WTC11 (cell line): ENCODE data around the gene ISM1. TPM values are rescaled to one million over a fixed set of nuclear protein-coding genes. Genes with fewer than 3 reads are reported as not detected.

Experiments
- ATAC-seq: fragments of 200-7000 bp; cut with Tn5 transposase; 2 replicates; pipeline ENCODE4 v1.10.0; 2021; ENCODE audit warnings: mild to moderate bottlenecking, moderate library complexity
- CTCF ChIA-PET: fragments of 300-600 bp; sonication (Branson Sonifier 250); formaldehyde crosslinking; loops from one replicate; lab custom pipeline; 2021; ENCODE audit warnings: antibody characterized with exemption; lab: Charles Lee
- POLR2A ChIA-PET: fragments of 350-600 bp; sonication (Branson Sonifier 250); formaldehyde crosslinking; loops from one replicate; lab custom pipeline; 2021; ENCODE audit warnings: antibody characterized with exemption; lab: Charles Lee
- DNase-seq: peaks from one replicate; pipeline ENCODE4 v3.0.0; 2021; ENCODE audit warnings: low spot score
- H3K27ac Mint-ChIP-seq: 2 replicates; pipeline ENCODE4 v1.8.0; 2021; ENCODE audit warnings: mixed read lengths
- H3K27me3 Mint-ChIP-seq: 2 replicates; pipeline ENCODE4 v1.8.0; 2021; ENCODE audit warnings: low read depth, mild to moderate bottlenecking, moderate library complexity, mixed read lengths
- H3K36me3 Mint-ChIP-seq: 2 replicates; pipeline ENCODE4 v1.8.0; 2021; ENCODE audit warnings: mixed read lengths
- H3K4me1 Mint-ChIP-seq: 2 replicates; pipeline ENCODE4 v1.8.0; 2022; ENCODE audit warnings: mixed read lengths
- H3K4me3 Mint-ChIP-seq: 2 replicates; pipeline ENCODE4 v1.8.0; 2021; ENCODE audit warnings: mild to moderate bottlenecking, moderate library complexity, mixed read lengths
- H3K9me3 Mint-ChIP-seq: 2 replicates; pipeline ENCODE4 v1.8.0; 2021; ENCODE audit warnings: mixed read lengths
- CREB1 ChIP-seq: sonication (generic); formaldehyde crosslinking; IDR thresholded peaks from 2 replicates; pipeline ENCODE4 v1.8.0; 2023; ENCODE audit warnings: mild to moderate bottlenecking, missing genetic modification reagents
- ETV6 ChIP-seq: sonication (generic); formaldehyde crosslinking; IDR thresholded peaks from 2 replicates; pipeline ENCODE4 v1.8.1; 2022; ENCODE audit warnings: mild to moderate bottlenecking, missing genetic modification reagents
- GRHL2 ChIP-seq: fragments of 250-450 bp; sonication (Bioruptor Pico); IDR thresholded peaks from 2 replicates; pipeline ENCODE4 v1.8.0; 2022; ENCODE audit warnings: mild to moderate bottlenecking, moderate library complexity; ENCODE audit not compliant: insufficient replicate concordance, severe bottlenecking
- GTF2I ChIP-seq: fragments of 250-450 bp; sonication (Bioruptor Pico); conservative IDR thresholded peaks from 2 replicates; pipeline ENCODE4 v1.4.0; 2021; ENCODE audit warnings: mild to moderate bottlenecking
- HMGA2 ChIP-seq: fragments of 250-450 bp; sonication (Bioruptor Pico); IDR thresholded peaks from 2 replicates; pipeline ENCODE4 v1.4.0; 2021; ENCODE audit warnings: mild to moderate bottlenecking, moderate library complexity
- MXD4 ChIP-seq: fragments of 250-450 bp; sonication (Bioruptor Pico); IDR thresholded peaks from 2 replicates; pipeline ENCODE4 v1.8.0; 2021; ENCODE audit warnings: mild to moderate bottlenecking, moderate library complexity, borderline replicate concordance
- NFATC4 ChIP-seq: fragments of 250-450 bp; sonication (Bioruptor Pico); IDR thresholded peaks from 2 replicates; pipeline ENCODE4 v1.9.0; 2021; ENCODE audit warnings: mild to moderate bottlenecking
- NFYB ChIP-seq: sonication (generic); formaldehyde crosslinking; conservative IDR thresholded peaks from 2 replicates; pipeline ENCODE4 v1.8.0; 2022; ENCODE audit warnings: low read depth, missing genetic modification reagents
- NR3C1 ChIP-seq: sonication (generic); formaldehyde crosslinking; conservative IDR thresholded peaks from 2 replicates; pipeline ENCODE4 v1.8.1; 2023; ENCODE audit warnings: low read depth, mild to moderate bottlenecking, missing genetic modification reagents
- SP1 ChIP-seq: sonication (generic); formaldehyde crosslinking; conservative IDR thresholded peaks from 2 replicates; pipeline ENCODE4 v1.8.1; 2022; ENCODE audit warnings: missing genetic modification reagents
- TEAD1 ChIP-seq: sonication (generic); formaldehyde crosslinking; IDR thresholded peaks from 2 replicates; pipeline ENCODE4 v1.8.0; 2022; ENCODE audit warnings: mild to moderate bottlenecking, missing genetic modification reagents
- ZBTB21 ChIP-seq: sonication (generic); formaldehyde crosslinking; IDR thresholded peaks from 2 replicates; pipeline ENCODE4 v1.8.1; 2023; ENCODE audit warnings: mild to moderate bottlenecking, missing genetic modification reagents, borderline replicate concordance
- ZNF232 ChIP-seq: sonication (generic); formaldehyde crosslinking; IDR thresholded peaks from 2 replicates; pipeline ENCODE4 v1.8.0; 2022; ENCODE audit warnings: mild to moderate bottlenecking, missing genetic modification reagents
- ZNF423 ChIP-seq: fragments of 250-450 bp; sonication (Bioruptor Pico); IDR thresholded peaks from 2 replicates; pipeline ENCODE4 v2.1.2; 2022; ENCODE audit warnings: mild to moderate bottlenecking, moderate library complexity
- total RNA-seq: library from RNA; stranded (reverse); gene quantifications from 3 replicates; pipeline ENCODE4 v1.2.3, GENCODE V29; 2021
- TF ChIP-seq, protein P1 (sequence below): sonication (generic); formaldehyde crosslinking; IDR thresholded peaks from 2 replicates; pipeline ENCODE4 v1.8.1; 2022; ENCODE audit warnings: low read depth, mild to moderate bottlenecking, moderate library complexity, missing genetic modification reagents, borderline replicate concordance
- TF ChIP-seq, protein P2 (sequence below): sonication (generic); formaldehyde crosslinking; IDR thresholded peaks from 2 replicates; pipeline ENCODE4 v1.8.1; 2023; ENCODE audit warnings: mild to moderate bottlenecking, missing genetic modification reagents, moderate library complexity
- TF ChIP-seq, protein P3 (sequence below): sonication (generic); formaldehyde crosslinking; IDR thresholded peaks from 2 replicates; pipeline ENCODE4 v1.8.0; 2022; ENCODE audit warnings: mild to moderate bottlenecking, missing genetic modification reagents
- TF ChIP-seq, protein P4 (sequence below): sonication (generic); formaldehyde crosslinking; IDR thresholded peaks from 2 replicates; pipeline ENCODE4 v1.8.0; 2022; ENCODE audit warnings: mild to moderate bottlenecking, missing genetic modification reagents
- TF ChIP-seq, protein P5 (sequence below): sonication (generic); formaldehyde crosslinking; IDR thresholded peaks from 2 replicates; pipeline ENCODE4 v1.8.1; 2023; ENCODE audit warnings: mild to moderate bottlenecking, missing genetic modification reagents, borderline replicate concordance
- TF ChIP-seq, protein P6 (sequence below): sonication (generic); formaldehyde crosslinking; IDR thresholded peaks from 2 replicates; pipeline ENCODE4 v1.8.1; 2023; ENCODE audit warnings: mild to moderate bottlenecking, moderate library complexity, missing genetic modification reagents
- TF ChIP-seq, protein P7 (sequence below): fragments of 250-450 bp; sonication (Bioruptor Pico); IDR thresholded peaks from 2 replicates; pipeline ENCODE4 v1.8.0; 2021; ENCODE audit warnings: mild to moderate bottlenecking

ISM1 gene
- total RNA-seq, 1 experiment from 2014 or later = 0.52 TPM

DNA sequence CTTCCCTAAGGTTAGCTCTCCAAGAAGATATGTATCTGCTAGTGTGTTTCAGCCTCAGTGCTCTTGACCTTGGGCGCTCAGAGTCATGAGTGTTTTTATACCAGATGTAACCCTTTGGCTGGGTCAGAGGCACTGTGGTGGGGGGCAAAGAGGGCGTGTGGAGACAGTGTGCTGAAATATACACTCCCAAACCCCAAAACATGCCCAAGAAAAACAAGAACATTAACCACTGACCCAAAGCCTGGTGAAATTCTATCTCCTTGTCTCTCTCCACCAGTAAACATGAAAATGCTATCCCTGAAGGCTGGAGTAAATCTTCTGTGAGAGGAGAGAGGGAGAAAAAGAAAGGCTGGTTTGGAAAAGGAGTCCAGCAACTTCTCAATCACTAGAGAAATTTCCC, 47.9 kb downstream of the ISM1 start:
- Mint-ChIP-seq H3K27me3 (peaks cover 5% of the 10 kb centered on the region), H3K9me3 (peaks cover 4% of the 10 kb centered on the region; the same call in 1 of the 2 replicates), H3K4me1 (peaks cover 2% of the 10 kb centered on the region), H3K27ac (no peak overlapping the region), H3K4me3 (no peak overlapping the region), H3K36me3 (no peaks in the 10 kb centered on the region)
- ATAC-seq (no peak), DNase-seq (no peak)
- ChIA-PET CTCF (no interaction called here), POLR2A (interaction anchor here (0.7 kb wide), 1 partner anchor 177 kb away, joined by 3 read pairs; no protein-coding TSS in a partner anchor)
- TF ChIP-seq, protein P1, sequence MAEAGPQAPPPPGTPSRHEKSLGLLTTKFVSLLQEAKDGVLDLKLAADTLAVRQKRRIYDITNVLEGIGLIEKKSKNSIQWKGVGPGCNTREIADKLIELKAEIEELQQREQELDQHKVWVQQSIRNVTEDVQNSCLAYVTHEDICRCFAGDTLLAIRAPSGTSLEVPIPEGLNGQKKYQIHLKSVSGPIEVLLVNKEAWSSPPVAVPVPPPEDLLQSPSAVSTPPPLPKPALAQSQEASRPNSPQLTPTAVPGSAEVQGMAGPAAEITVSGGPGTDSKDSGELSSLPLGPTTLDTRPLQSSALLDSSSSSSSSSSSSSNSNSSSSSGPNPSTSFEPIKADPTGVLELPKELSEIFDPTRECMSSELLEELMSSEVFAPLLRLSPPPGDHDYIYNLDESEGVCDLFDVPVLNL = no peak
- TF ChIP-seq SP1 (CRISPR knock-in tag) (no peak), ZBTB21 (CRISPR knock-in tag) (no peak), GRHL2 (CRISPR knock-in tag) (no peak), TEAD1 (CRISPR knock-in tag) (no peak), HMGA2 (CRISPR knock-in tag) (no peak), GTF2I (no peak), ZNF232 (no peak), ETV6 (CRISPR knock-in tag) (no peak)
- TF ChIP-seq, protein P2, sequence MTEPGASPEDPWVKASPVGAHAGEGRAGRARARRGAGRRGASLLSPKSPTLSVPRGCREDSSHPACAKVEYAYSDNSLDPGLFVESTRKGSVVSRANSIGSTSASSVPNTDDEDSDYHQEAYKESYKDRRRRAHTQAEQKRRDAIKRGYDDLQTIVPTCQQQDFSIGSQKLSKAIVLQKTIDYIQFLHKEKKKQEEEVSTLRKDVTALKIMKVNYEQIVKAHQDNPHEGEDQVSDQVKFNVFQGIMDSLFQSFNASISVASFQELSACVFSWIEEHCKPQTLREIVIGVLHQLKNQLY (CRISPR knock-in tag) = no peak
- TF ChIP-seq, protein P3, sequence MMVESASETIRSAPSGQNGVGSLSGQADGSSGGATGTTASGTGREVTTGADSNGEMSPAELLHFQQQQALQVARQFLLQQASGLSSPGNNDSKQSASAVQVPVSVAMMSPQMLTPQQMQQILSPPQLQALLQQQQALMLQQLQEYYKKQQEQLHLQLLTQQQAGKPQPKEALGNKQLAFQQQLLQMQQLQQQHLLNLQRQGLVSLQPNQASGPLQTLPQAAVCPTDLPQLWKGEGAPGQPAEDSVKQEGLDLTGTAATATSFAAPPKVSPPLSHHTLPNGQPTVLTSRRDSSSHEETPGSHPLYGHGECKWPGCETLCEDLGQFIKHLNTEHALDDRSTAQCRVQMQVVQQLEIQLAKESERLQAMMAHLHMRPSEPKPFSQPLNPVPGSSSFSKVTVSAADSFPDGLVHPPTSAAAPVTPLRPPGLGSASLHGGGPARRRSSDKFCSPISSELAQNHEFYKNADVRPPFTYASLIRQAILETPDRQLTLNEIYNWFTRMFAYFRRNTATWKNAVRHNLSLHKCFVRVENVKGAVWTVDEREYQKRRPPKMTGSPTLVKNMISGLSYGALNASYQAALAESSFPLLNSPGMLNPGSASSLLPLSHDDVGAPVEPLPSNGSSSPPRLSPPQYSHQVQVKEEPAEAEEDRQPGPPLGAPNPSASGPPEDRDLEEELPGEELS (CRISPR knock-in tag) = no peak

DNA sequence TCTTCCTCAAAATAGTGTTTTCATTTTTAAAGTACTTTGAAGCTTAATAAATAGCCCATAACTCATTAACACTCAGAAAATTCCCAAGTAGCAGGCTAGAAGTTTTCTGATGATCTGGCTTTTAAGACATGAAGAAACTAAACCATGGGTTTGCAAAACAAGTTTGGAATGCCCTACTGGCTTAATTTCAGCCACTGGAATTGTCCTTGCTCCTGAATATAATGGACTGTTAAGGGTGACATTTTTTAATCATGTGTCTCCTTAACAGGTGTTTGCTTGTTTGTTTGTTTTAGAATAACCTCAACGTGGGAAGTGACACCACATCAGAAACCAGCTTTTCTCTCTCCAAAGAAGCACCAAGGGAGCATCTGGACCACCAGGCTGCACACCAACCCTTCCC, 49.1 kb downstream of the ISM1 start:
- CTCF ChIA-PET = no interaction called here
- no peak for ATAC-seq

More for the DNA sequence above, 49.1 kb downstream of the ISM1 start:
- peaks cover 13% of the 10 kb centered on the region for H3K4me1 Mint-ChIP-seq
- TF ChIP-seq MXD4 (CRISPR knock-in tag) (no peak), NR3C1 (no peak), CREB1 (CRISPR knock-in tag) (no peak), ZNF423 (CRISPR knock-in tag) (no peak), NFYB (CRISPR knock-in tag) (no peak), ZNF232 (no peak), NFATC4 (CRISPR knock-in tag) (no peak)
- TF ChIP-seq, protein P4, sequence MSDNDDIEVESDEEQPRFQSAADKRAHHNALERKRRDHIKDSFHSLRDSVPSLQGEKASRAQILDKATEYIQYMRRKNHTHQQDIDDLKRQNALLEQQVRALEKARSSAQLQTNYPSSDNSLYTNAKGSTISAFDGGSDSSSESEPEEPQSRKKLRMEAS = no peak
- TF ChIP-seq, protein P5, sequence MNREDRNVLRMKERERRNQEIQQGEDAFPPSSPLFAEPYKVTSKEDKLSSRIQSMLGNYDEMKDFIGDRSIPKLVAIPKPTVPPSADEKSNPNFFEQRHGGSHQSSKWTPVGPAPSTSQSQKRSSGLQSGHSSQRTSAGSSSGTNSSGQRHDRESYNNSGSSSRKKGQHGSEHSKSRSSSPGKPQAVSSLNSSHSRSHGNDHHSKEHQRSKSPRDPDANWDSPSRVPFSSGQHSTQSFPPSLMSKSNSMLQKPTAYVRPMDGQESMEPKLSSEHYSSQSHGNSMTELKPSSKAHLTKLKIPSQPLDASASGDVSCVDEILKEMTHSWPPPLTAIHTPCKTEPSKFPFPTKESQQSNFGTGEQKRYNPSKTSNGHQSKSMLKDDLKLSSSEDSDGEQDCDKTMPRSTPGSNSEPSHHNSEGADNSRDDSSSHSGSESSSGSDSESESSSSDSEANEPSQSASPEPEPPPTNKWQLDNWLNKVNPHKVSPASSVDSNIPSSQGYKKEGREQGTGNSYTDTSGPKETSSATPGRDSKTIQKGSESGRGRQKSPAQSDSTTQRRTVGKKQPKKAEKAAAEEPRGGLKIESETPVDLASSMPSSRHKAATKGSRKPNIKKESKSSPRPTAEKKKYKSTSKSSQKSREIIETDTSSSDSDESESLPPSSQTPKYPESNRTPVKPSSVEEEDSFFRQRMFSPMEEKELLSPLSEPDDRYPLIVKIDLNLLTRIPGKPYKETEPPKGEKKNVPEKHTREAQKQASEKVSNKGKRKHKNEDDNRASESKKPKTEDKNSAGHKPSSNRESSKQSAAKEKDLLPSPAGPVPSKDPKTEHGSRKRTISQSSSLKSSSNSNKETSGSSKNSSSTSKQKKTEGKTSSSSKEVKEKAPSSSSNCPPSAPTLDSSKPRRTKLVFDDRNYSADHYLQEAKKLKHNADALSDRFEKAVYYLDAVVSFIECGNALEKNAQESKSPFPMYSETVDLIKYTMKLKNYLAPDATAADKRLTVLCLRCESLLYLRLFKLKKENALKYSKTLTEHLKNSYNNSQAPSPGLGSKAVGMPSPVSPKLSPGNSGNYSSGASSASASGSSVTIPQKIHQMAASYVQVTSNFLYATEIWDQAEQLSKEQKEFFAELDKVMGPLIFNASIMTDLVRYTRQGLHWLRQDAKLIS = no peak
- TF ChIP-seq, protein P6, sequence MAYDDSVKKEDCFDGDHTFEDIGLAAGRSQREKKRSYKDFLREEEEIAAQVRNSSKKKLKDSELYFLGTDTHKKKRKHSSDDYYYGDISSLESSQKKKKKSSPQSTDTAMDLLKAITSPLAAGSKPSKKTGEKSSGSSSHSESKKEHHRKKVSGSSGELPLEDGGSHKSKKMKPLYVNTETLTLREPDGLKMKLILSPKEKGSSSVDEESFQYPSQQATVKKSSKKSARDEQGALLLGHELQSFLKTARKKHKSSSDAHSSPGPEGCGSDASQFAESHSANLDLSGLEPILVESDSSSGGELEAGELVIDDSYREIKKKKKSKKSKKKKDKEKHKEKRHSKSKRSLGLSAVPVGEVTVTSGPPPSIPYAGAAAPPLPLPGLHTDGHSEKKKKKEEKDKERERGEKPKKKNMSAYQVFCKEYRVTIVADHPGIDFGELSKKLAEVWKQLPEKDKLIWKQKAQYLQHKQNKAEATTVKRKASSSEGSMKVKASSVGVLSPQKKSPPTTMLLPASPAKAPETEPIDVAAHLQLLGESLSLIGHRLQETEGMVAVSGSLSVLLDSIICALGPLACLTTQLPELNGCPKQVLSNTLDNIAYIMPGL (CRISPR knock-in tag) = no peak
- TF ChIP-seq, protein P7, sequence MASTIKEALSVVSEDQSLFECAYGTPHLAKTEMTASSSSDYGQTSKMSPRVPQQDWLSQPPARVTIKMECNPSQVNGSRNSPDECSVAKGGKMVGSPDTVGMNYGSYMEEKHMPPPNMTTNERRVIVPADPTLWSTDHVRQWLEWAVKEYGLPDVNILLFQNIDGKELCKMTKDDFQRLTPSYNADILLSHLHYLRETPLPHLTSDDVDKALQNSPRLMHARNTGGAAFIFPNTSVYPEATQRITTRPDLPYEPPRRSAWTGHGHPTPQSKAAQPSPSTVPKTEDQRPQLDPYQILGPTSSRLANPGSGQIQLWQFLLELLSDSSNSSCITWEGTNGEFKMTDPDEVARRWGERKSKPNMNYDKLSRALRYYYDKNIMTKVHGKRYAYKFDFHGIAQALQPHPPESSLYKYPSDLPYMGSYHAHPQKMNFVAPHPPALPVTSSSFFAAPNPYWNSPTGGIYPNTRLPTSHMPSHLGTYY = no peak
- H3K4me3 Mint-ChIP-seq = no peak overlapping the region
- no peak overlapping the region for H3K27ac Mint-ChIP-seq
- peaks cover 5% of the 10 kb centered on the region for H3K27me3 Mint-ChIP-seq
- POLR2A ChIA-PET = no interaction called here
- DNase-seq = no peak
- peaks cover 4% of the 10 kb centered on the region; the same call in 1 of the 2 replicates for H3K9me3 Mint-ChIP-seq
- H3K36me3 Mint-ChIP-seq = no peaks in the 10 kb centered on the region
